GM12864 (cell line): ENCODE measurements around the gene PLPP3.

ENCODE experiments used
- DNase-seq: peaks from one replicate; pipeline ENCODE4 v3.0.0-alpha.2; 2011; ENCODE audit warnings: low read depth
- H3K4me3 ChIP-seq: 2 replicates; pipeline ENCODE4 v1.5.1; 2011; ENCODE audit warnings: mild to moderate bottlenecking, low read depth, low read length, control low read depth
- CTCF ChIP-seq: IDR thresholded peaks from 2 replicates; pipeline ENCODE4 v1.5.1; 2011; ENCODE audit warnings: low read depth, mild to moderate bottlenecking, moderate library complexity, low read length, control low read depth, inconsistent platforms; ENCODE audit errors: missing control alignments

Gene PLPP3

DNA sequence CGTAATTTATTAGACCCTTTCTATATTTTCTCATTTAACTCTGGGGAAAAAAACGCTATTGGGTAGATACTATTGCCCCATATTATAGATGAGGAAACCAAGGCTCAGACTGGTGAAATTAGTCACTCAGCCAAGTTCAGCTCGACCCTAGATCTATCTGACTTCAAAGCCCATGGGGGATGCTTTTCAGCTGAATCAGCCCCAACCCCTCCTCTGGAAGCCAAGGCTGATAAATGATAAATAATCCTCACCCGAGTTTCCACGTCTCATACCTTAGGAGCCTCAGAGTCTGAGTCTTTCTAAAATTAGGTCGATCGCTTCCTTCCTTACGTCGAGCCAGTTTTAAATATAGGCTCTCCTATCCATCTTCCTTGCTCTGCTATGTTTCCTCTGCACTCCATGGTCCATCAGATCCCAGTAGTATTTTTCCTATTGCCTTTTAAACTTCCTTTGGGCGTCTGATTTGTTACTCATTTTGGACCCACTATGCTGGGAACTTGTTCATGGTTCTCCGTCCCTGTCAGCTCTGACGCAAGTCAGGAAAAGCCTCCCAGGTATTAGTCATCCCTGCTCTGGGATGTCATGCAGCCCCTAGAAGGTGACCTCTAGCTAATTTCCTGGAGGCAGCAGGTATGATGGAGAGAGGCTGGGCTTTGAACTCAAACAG lies 122.8 kb downstream of the PLPP3 start:
- DNase-seq = no peak
- no peak overlapping the region for H3K4me3 ChIP-seq
- TF ChIP-seq CTCF = no peak

- H3K4me3 ChIP-seq = no peak overlapping the region
- no peak for TF ChIP-seq CTCF
- DNase-seq = no peak
These were observed 125.8 kb downstream of the PLPP3 start for GRCh38 chr1:56453417-56454078.

GRCh38 chr1:56453016-56453415 lies 126.3 kb downstream of the PLPP3 start:
- TF ChIP-seq CTCF = no peak
- no peak overlapping the region for H3K4me3 ChIP-seq
- no peak for DNase-seq

- DNase-seq = no peak
- H3K4me3 ChIP-seq = no peak overlapping the region
- no peak for TF ChIP-seq CTCF
These were observed 127.0 kb downstream of the PLPP3 start for GRCh38 chr1:56452027-56453011.

- TF ChIP-seq CTCF = no peak
- no peak for DNase-seq
- H3K4me3 ChIP-seq = no peak overlapping the region
These were observed 127.9 kb downstream of the PLPP3 start for GRCh38 chr1:56451491-56451890.

DNA sequence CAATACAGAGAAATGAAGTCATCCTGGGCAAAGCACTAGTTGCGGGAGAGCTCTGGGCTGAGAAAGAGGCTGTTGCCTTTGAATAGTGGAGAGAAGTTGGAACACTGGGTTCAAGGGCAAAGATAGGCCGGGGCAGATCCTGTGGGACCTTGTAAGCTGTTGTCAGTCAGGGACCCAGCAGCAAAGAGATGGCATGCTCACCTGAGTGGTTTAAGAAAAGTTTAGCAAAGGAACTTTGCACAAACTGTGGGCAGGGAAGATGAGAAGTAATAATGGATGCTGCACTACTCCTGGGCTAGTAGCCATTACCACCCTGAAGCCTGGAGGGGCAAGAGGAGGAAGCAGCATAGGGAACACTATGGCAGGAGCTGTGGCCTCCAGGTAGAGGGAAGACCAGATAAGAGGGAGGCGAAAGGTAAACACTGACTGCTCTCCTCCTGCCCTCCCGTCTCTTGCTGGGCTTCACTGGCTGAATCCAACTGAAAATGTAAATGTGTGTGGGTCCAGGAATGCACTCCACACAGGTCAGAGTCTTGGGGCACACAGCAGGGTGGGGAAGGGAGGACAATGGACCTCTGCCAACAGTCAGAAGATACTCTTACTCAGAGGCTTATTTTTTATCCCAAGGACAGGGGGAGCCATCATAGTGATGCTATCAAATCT lies 129.2 kb downstream of the PLPP3 start:
- DNase-seq = no peak
- no peak for TF ChIP-seq CTCF

More for the DNA sequence above, 129.2 kb downstream of the PLPP3 start:
- H3K4me3 ChIP-seq = no peak overlapping the region
